A549 (cell line): ENCODE results near the gene NENF. TPM values are rescaled to one million over a fixed set of nuclear protein-coding genes. Genes with fewer than 3 reads are reported as not detected.

Source experiments
- ATAC-seq, 2 experiments: fragments of 200-7000 bp in 1 of 2; fragments of >200 bp in 1 of 2; cut with Nextera tagmentation in 1 of 2; cut with Tn5 transposase in 1 of 2; 3 replicates each; pipeline versions ENCODE4 v1.8.0 to v1.9.1; 2018 to 2020; ENCODE audit warnings: mild to moderate bottlenecking in 1 of 2, moderate library complexity in 1 of 2
- CTCF ChIA-PET: fragments of 300-600 bp; sonication (Branson Sonifier 250); formaldehyde crosslinking; extraction: SDS; loops from one replicate; lab custom pipeline; 2021; ENCODE audit warnings: antibody characterized with exemption, inconsistent platforms; lab: Yijun Ruan, JAX
- POLR2A ChIA-PET: fragments of 350-600 bp; formaldehyde crosslinking; extraction: SDS; loops from one replicate; lab custom pipeline; 2021; ENCODE audit warnings: antibody characterized with exemption, inconsistent platforms; lab: Yijun Ruan, JAX
- DNase-seq, 2 experiments: peaks; one replicate each; pipeline versions ENCODE4 v3.0.0 to v3.0.0-alpha.2; 2011 to 2016; ENCODE audit warnings: low read depth in 1 of 2, low spot score in 1 of 2
- FAIRE-seq: peaks from 2 replicates; lab custom pipeline; 2011; peaks lifted over from hg19 to GRCh38; lab: Jason Lieb, UNC
- H3K27ac ChIP-seq, 2 experiments: fragments of >200 bp; sonication (Bioruptor Twin); formaldehyde crosslinking; 3 replicates each; pipeline ENCODE4 v1.5.1; 2016 to 2017
- H3K4me1 ChIP-seq: fragments of >200 bp; sonication (Bioruptor Twin); formaldehyde crosslinking; 3 replicates; pipeline ENCODE4 v1.6.1; 2016
- H3K4me2 ChIP-seq: fragments of >200 bp; sonication (Bioruptor Twin); formaldehyde crosslinking; 3 replicates; pipeline ENCODE4 v1.6.1; 2016
- H3K4me3 ChIP-seq: fragments of >200 bp; sonication (Bioruptor Twin); formaldehyde crosslinking; 3 replicates; pipeline ENCODE4 v1.5.1; 2016
- H3K9me3 ChIP-seq: fragments of >200 bp; sonication (Bioruptor Twin); formaldehyde crosslinking; 3 replicates; pipeline ENCODE4 v1.6.1; 2016
- ATOH8 ChIP-seq: fragments of 250-450 bp; sonication (Bioruptor Pico); IDR thresholded peaks from 2 replicates; pipeline ENCODE4 v1.5.0; 2020; ENCODE audit warnings: low read depth, mild to moderate bottlenecking, moderate library complexity
- BHLHE40 ChIP-seq: IDR thresholded peaks from 2 replicates; pipeline ENCODE4 v1.6.1; 2012; ENCODE audit warnings: low read depth, low read length, inconsistent platforms
- CBX2 ChIP-seq: fragments of 200-600 bp; sonication (generic); IDR thresholded peaks from 2 replicates; pipeline ENCODE4 v1.6.1; 2016; ENCODE audit warnings: low read depth, mild to moderate bottlenecking, borderline replicate concordance
- CEBPB ChIP-seq, 2 experiments: fragments of >200 bp in 1 of 2; sonication (Bioruptor Twin) in 1 of 2; formaldehyde crosslinking in 1 of 2; IDR thresholded peaks; 2 replicates each; pipeline ENCODE4 v1.6.1; 2012 to 2016
- EHF ChIP-seq: fragments of 250-450 bp; sonication (Bioruptor Pico); IDR thresholded peaks from 2 replicates; pipeline ENCODE4 v1.5.0; 2020; ENCODE audit warnings: mild to moderate bottlenecking
- EP300 ChIP-seq, 2 experiments: fragments of >200 bp; sonication (Bioruptor Twin); formaldehyde crosslinking; IDR thresholded peaks; 2 replicates in 1 of 2; 3 replicates in 1 of 2; pipeline ENCODE4 v1.6.1; 2016 to 2017
- ESRRA ChIP-seq: fragments of 150-350 bp; IDR thresholded peaks from 2 replicates; pipeline ENCODE4 v1.6.1; 2014; ENCODE audit warnings: mild to moderate bottlenecking, low read length, borderline replicate concordance
- FOSB ChIP-seq: fragments of 250-450 bp; sonication (Bioruptor Pico); IDR thresholded peaks from 2 replicates; pipeline ENCODE4 v1.5.0; 2020; ENCODE audit warnings: mild to moderate bottlenecking, moderate library complexity
- FOSL2 ChIP-seq, 2 experiments: fragments of 450-650 bp in 1 of 2; fragments of >200 bp in 1 of 2; sonication (Bioruptor Twin) in 1 of 2; formaldehyde crosslinking; IDR thresholded peaks; 2 replicates each; pipeline versions ENCODE4 v1.5.0 to v1.6.1; 2016 to 2020; ENCODE audit warnings: mild to moderate bottlenecking in 1 of 2, moderate library complexity in 1 of 2
- FOXS1 ChIP-seq: fragments of 250-450 bp; sonication (Bioruptor Pico); IDR thresholded peaks from 2 replicates; pipeline ENCODE4 v1.5.0; 2020; ENCODE audit warnings: mild to moderate bottlenecking, moderate library complexity
- HEYL ChIP-seq: fragments of 250-450 bp; sonication (Bioruptor Pico); IDR thresholded peaks from 2 replicates; pipeline ENCODE4 v1.8.0; 2021; ENCODE audit warnings: mild to moderate bottlenecking, moderate library complexity
- HOXA7 ChIP-seq: fragments of 250-450 bp; sonication (Bioruptor Pico); IDR thresholded peaks from 2 replicates; pipeline ENCODE4 v1.5.0; 2020; ENCODE audit warnings: mild to moderate bottlenecking, moderate library complexity
- HOXB13 ChIP-seq: fragments of 250-450 bp; sonication (Bioruptor Pico); IDR thresholded peaks from 2 replicates; pipeline ENCODE4 v1.5.0; 2020; ENCODE audit warnings: low read depth, mild to moderate bottlenecking, moderate library complexity
- HOXB5 ChIP-seq: fragments of 250-450 bp; sonication (Bioruptor Pico); IDR thresholded peaks from 2 replicates; pipeline ENCODE4 v1.5.0; 2020; ENCODE audit warnings: mild to moderate bottlenecking, moderate library complexity
- JUN ChIP-seq, 2 experiments: fragments of >200 bp; sonication (Bioruptor Twin); formaldehyde crosslinking; IDR thresholded peaks; 2 replicates in 1 of 2; 3 replicates in 1 of 2; pipeline ENCODE4 v1.6.1; 2016 to 2017
- JUNB ChIP-seq: fragments of >200 bp; sonication (Bioruptor Twin); formaldehyde crosslinking; IDR thresholded peaks from 2 replicates; pipeline ENCODE4 v1.6.1; 2016
- MAX ChIP-seq: IDR thresholded peaks from 2 replicates; pipeline ENCODE4 v1.6.1; 2012
- MAZ ChIP-seq: fragments of 150-350 bp; IDR thresholded peaks from 2 replicates; pipeline ENCODE4 v1.6.1; 2014; ENCODE audit warnings: antibody characterized with exemption, low read depth, low read length, borderline replicate concordance
- NPAS2 ChIP-seq: fragments of 250-450 bp; sonication (Bioruptor Pico); IDR thresholded peaks from 2 replicates; pipeline ENCODE4 v1.8.0; 2022; ENCODE audit warnings: mild to moderate bottlenecking, moderate library complexity, borderline replicate concordance
- PBX3 ChIP-seq: IDR thresholded peaks from 2 replicates; pipeline ENCODE4 v1.6.1; 2012
- PHF8 ChIP-seq: fragments of 200-600 bp; sonication (generic); IDR thresholded peaks from 2 replicates; pipeline ENCODE4 v1.6.1; 2016; ENCODE audit warnings: low read depth, mild to moderate bottlenecking, antibody characterized with exemption, moderate library complexity, borderline replicate concordance
- POLR2A ChIP-seq: IDR thresholded peaks from 2 replicates; pipeline ENCODE4 v1.6.1; 2012; ENCODE audit warnings: mild to moderate bottlenecking, low read length
- POLR2AphosphoS2 ChIP-seq: conservative IDR thresholded peaks from 2 replicates; pipeline ENCODE4 v1.6.1; 2012; ENCODE audit warnings: low read length, improper control_type of control experiment, inconsistent platforms
- RARB ChIP-seq: fragments of 250-450 bp; sonication (Bioruptor Pico); IDR thresholded peaks from 2 replicates; pipeline ENCODE4 v1.8.0; 2021; ENCODE audit warnings: mild to moderate bottlenecking, moderate library complexity
- REST ChIP-seq: fragments of 200-600 bp; sonication (generic); IDR thresholded peaks from 2 replicates; pipeline ENCODE4 v1.6.1; 2016; ENCODE audit warnings: antibody characterized with exemption, mild to moderate bottlenecking, moderate library complexity
- TP53 ChIP-seq: fragments of 250-450 bp; sonication (Bioruptor Pico); IDR thresholded peaks from 2 replicates; pipeline ENCODE4 v1.5.0; 2021; ENCODE audit warnings: mild to moderate bottlenecking, moderate library complexity
- ZNF302 ChIP-seq: fragments of 250-450 bp; sonication (Bioruptor Pico); IDR thresholded peaks from 2 replicates; pipeline ENCODE4 v1.9.0; 2021; ENCODE audit warnings: inconsistent platforms, mild to moderate bottlenecking, moderate library complexity
- ZSCAN20 ChIP-seq: fragments of 250-450 bp; sonication (Bioruptor Pico); IDR thresholded peaks from 2 replicates; pipeline ENCODE4 v1.8.0; 2022; ENCODE audit warnings: mild to moderate bottlenecking, moderate library complexity
- WGBS: methylation state at CpG from one replicate; pipeline ENCODE4 v1.1.6; 2017; ENCODE audit errors: missing lambda C conversion rate; 5-methylcytosine and 5-hydroxymethylcytosine counted together
- polyA plus RNA-seq, 4 experiments: library from polyadenylated mRNA; depleted of rRNA in 3 of 4; stranded (reverse); fragments of >200 nt; fragmentation: RNase III in 1 of 4; extraction: RNeasy Plus Mini Kit Qiagen cat#74134 plus additional on column Dnase treatment in 1 of 4; gene quantifications; 2 replicates in 3 of 4; 3 replicates in 1 of 4; pipeline ENCODE4 v1.2.3, GENCODE V29; 2011 to 2017
- TF ChIP-seq, protein P1 (sequence below): fragments of 450-650 bp; IDR thresholded peaks from 2 replicates; pipeline ENCODE4 v1.6.1; 2014; ENCODE audit warnings: antibody characterized with exemption

The NENF gene
- polyA plus RNA-seq, 2 of the 4 experiments (the other 2 are of a cell fraction) = 55.3 to 83.9 TPM

DNA sequence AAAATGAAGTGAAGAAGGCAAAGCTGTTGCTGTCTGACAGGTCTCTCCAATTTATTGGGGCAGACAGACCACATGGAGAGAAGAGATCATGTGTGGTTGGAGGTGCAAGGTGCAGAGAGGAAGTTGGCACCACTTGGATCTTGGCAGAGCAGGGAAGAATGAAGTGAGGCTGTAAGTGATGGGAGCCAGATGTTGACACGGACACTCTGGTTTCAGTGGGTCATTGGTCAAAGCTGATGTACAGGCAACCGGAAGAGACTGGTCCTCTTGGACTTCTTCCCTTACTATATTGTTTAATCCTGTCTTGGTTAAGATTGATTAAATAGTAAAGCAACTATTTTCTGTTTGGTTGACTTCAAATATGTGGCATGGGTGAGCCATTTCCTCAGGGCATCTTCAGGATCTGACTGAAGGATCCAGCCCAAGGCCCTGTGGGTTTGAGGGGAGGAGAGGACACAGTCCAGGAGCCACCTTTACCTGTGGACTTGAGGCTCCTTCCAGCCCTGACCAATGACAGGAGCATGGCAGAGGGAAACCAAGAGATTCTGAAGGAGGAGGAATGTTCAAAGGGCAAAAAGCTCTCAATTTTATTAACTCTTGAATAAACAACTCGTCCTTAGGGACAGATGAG is 49.4 kb downstream of the NENF start (continued):
- TF ChIP-seq CEBPB (IDR thresholded peaks at IDR 0.05) (no peak), CBX2 (no peak), ESRRA (no peak), POLR2A (no peak), POLR2AphosphoS2 (no peak), MAX (no peak; the same call in 1 of the 2 replicates), ZNF302 (no peak), RARB (CRISPR knock-in tag) (no peak)

DNA sequence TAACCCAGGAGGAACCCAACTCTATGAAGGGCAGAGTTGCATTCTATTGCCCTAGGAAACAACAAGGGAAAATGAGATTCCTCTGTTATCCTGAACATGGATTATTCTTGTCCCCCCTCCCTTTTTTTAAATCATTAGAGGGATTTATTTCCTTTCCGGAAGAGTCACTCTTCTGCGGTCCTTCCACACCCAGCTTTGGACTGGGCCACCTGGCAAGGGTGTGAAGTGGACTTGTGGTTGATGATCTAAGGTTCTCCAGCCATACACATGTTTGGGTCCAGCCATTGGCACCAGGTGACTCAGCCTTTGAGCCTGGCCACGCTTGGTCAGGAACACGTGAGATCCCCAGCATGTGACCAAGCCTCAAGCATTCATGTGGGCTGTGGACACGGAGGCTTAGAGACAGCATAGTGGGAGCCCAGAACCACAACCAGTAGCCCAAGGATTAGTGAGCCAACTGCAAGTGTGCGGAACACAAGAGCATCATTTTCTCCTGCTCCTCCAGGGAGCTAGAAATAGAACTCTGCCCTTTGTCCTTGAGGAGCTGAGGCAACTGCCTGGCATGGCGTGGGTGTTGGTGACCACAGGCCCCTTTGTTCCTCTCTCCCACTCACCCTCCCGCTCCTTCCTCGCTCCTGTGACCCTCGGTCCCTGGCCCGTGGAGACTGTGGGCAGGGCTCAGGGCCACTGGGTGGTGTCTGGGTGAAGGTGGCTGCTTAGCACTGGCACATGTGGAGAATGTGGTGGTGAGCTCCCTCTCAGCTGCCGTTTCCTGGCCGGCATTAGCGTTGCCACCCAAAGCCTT is 50.1 kb downstream of the NENF start:
- WGBS = 79% methylated on average over 14 of the region's 14 CpGs
- peak in 1 of 2 experiments; percentile 31; a peak in 3 of 6 replicates for ATAC-seq
- FAIRE-seq = no peak
- CTCF ChIA-PET = interaction anchor here (0.8 to 1.9 kb wide), 5 partner anchors 8 to 182 kb away, joined by 3 to 11 read pairs (median 4); partner anchors contain the start of gene ATF3
- peak; percentile 65 for TF ChIP-seq FOXS1 (CRISPR knock-in tag)
- peak; percentile 91 for TF ChIP-seq ATOH8 (CRISPR knock-in tag)
- peak; percentile 89 for TF ChIP-seq HEYL
- TF ChIP-seq POLR2AphosphoS2 = no peak
- no peak for TF ChIP-seq PHF8
- peak; percentile 83; the same call in 1 of the 2 replicates for TF ChIP-seq ZNF302
- TF ChIP-seq FOSL2 (IDR thresholded peaks at IDR 0.05) = no peak
- peak; percentile 48 for TF ChIP-seq FOSL2 (CRISPR knock-in tag; IDR thresholded peaks at IDR 0.05)
- TF ChIP-seq HOXB13 (CRISPR knock-in tag) = peak; percentile 74
- TF ChIP-seq FOSB (CRISPR knock-in tag) = peak; percentile 67
- peak; percentile 90 for TF ChIP-seq EHF
- TF ChIP-seq MAX = peak; percentile 72
- TF ChIP-seq JUNB = peak; percentile 53; the same call in 1 of the 2 replicates
- no peak for TF ChIP-seq REST
- TF ChIP-seq BHLHE40 = peak; percentile 39; the same call in 1 of the 2 replicates
- TF ChIP-seq PBX3 = no peak
- TF ChIP-seq TP53 (CRISPR knock-in tag) = peak; percentile 58; the same call in 1 of the 2 replicates
- peak; percentile 73 for TF ChIP-seq HOXB5 (CRISPR knock-in tag)
- TF ChIP-seq CBX2 = no peak
- TF ChIP-seq, protein P1, sequence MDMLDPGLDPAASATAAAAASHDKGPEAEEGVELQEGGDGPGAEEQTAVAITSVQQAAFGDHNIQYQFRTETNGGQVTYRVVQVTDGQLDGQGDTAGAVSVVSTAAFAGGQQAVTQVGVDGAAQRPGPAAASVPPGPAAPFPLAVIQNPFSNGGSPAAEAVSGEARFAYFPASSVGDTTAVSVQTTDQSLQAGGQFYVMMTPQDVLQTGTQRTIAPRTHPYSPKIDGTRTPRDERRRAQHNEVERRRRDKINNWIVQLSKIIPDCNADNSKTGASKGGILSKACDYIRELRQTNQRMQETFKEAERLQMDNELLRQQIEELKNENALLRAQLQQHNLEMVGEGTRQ = peak; percentile 93
- TF ChIP-seq ZSCAN20 = 0 out of 2 replicates have a peak, but pooled peaks have one; percentile 51
- peak; percentile 52; the same call in 1 of the 2 replicates for TF ChIP-seq NPAS2 (CRISPR knock-in tag)
- 0 out of 5 replicates have a peak, but pooled peaks of 1 of the 2 experiments have one; percentile 24 for TF ChIP-seq EP300 (IDR thresholded peaks at IDR 0.05)
- 0 out of 2 replicates have a peak, but pooled peaks have one; percentile 32 for TF ChIP-seq HOXA7 (CRISPR knock-in tag)
- TF ChIP-seq MAZ = no peak
- TF ChIP-seq JUN (IDR thresholded peaks at IDR 0.05) = peak in 1 of 2 experiments; percentile 49; a peak in 2 of 5 replicates
- Histone ChIP-seq H3K4me3 (no peak overlapping the region), H3K4me1 (peaks cover 72% of the 10 kb centered on the region), H3K27ac (peak overlapping the region; percentile 75 to 86), H3K4me2 (peak overlapping the region; percentile 57), H3K9me3 (no peaks in the 10 kb centered on the region)
- DNase-seq = peak; percentile 30 to 84
- POLR2A ChIA-PET = interaction anchor here (1.0 to 1.8 kb wide), 2 partner anchors 31 to 125 kb away, joined by 3 to 18 read pairs; partner anchors contain the start of gene ATF3
